Measurements from ENCODE around the gene CDC20. TPM values are rescaled to one million over a fixed set of nuclear protein-coding genes. Genes with fewer than 3 reads are reported as not detected.

The CDC20 gene
- polyA plus RNA-seq, 1 of the 3 experiments (the other 2 are of a cell fraction), result 82.7 TPM

- H2AFZ ChIP-seq (ENCODE audit: low read depth), result no peak overlapping the region
- no peaks in the 10 kb centered on the region for H3K9me3 ChIP-seq
- no peaks in the 10 kb centered on the region for H3K27me3 ChIP-seq (ENCODE audit: insufficient read depth)
- no peak overlapping the region for H3K27ac ChIP-seq (ENCODE audit: low read depth in 2 of 2, low read length in 1 of 2)
- TF ChIP-seq RAD21 (IDR thresholded peaks at IDR 0.05; ENCODE audit: low read length), result no peak
- no peak for TF ChIP-seq POLR2AphosphoS5 (IDR thresholded peaks at IDR 0.05; ENCODE audit: low read depth, low read length)
- TF ChIP-seq FOXJ3 (CRISPR knock-in tag; IDR thresholded peaks at IDR 0.05), result no peak
- no peak for TF ChIP-seq TEAD4 (IDR thresholded peaks at IDR 0.05; ENCODE audit: borderline replicate concordance, insufficient read depth)
- no peak for TF ChIP-seq TAF1 (IDR thresholded peaks at IDR 0.05; ENCODE audit: borderline replicate concordance, low read depth, low read length)
- TF ChIP-seq ZBTB33 (IDR thresholded peaks at IDR 0.05; ENCODE audit: borderline replicate concordance, low read depth), result no peak
- TF ChIP-seq IRF3 (IDR thresholded peaks at IDR 0.05; ENCODE audit: low read depth, low read length), result no peak
- no peak for TF ChIP-seq NFIC (IDR thresholded peaks at IDR 0.05; ENCODE audit: borderline replicate concordance)
- no peak for TF ChIP-seq CTCF (IDR thresholded peaks at IDR 0.05)
- TF ChIP-seq SMC3 (IDR thresholded peaks at IDR 0.05; ENCODE audit: low read depth, low read length), result no peak
- ChIA-PET POLR2A (no interaction called here), CTCF (no interaction called here)
- WGBS (ENCODE audit: low lambda C conversion rate), result 97% methylated on average over 2 of the region's 2 CpGs
- no peaks in the 10 kb centered on the region for H3K9me2 ChIP-seq
- H3K79me2 ChIP-seq (ENCODE audit: insufficient read depth), result peaks cover 88% of the 10 kb centered on the region
- no peak for DNase-seq
- peaks cover 40 to 42% of the 10 kb centered on the region in 2 experiments for H3K36me3 ChIP-seq (replicated peaks in 1 of 2; ENCODE audit: control insufficient read depth in 1 of 2, insufficient read depth in 2 of 2, low read length in 1 of 2)
- H3K9ac ChIP-seq, result peak overlapping the region; percentile 75; the same call in 1 of the 2 replicates
- H3K4me2 ChIP-seq, result peak overlapping the region; percentile 81
- no peaks in the 10 kb centered on the region for H4K20me1 ChIP-seq (ENCODE audit: insufficient read depth)
- peaks cover 33% of the 10 kb centered on the region for H3F3A ChIP-seq (replicated peaks; ENCODE audit: insufficient read depth)
- H3K4me3 ChIP-seq (ENCODE audit: low read depth in 2 of 2, low read length in 1 of 2), result 0 out of 4 replicates have a peak overlapping the region, but pooled peaks of 1 of the 2 experiments have one; percentile 73
- H3K4me1 ChIP-seq (ENCODE audit: control insufficient read depth in 1 of 2, insufficient read depth in 2 of 2, low read depth in 1 of 2, low read length in 1 of 2), result peaks cover 15 to 19% of the 10 kb centered on the region in 2 experiments; a peak in 3 of 4 replicates
These were observed 6.9 kb downstream of the CDC20 start for GRCh38 chr1:43365678-43366077.

- peak overlapping the region; percentile 81 for H3K4me2 ChIP-seq
- TF ChIP-seq NRF1 (IDR thresholded peaks at IDR 0.05; ENCODE audit: low read depth, low read length) (no peak), FOXJ3 (CRISPR knock-in tag; IDR thresholded peaks at IDR 0.05) (no peak), PBX3 (IDR thresholded peaks at IDR 0.05) (no peak), MEF2A (IDR thresholded peaks at IDR 0.05; ENCODE audit: borderline replicate concordance, low read depth) (no peak), RXRA (IDR thresholded peaks at IDR 0.05; ENCODE audit: borderline replicate concordance, low read depth) (no peak), ELF1 (IDR thresholded peaks at IDR 0.05) (no peak), SIN3A (IDR thresholded peaks at IDR 0.05; ENCODE audit: borderline replicate concordance, low read depth, low read length) (no peak), RAD21 (IDR thresholded peaks at IDR 0.05; ENCODE audit: low read length) (no peak), POLR2AphosphoS5 (IDR thresholded peaks at IDR 0.05; ENCODE audit: low read depth, low read length) (no peak), SMC3 (IDR thresholded peaks at IDR 0.05; ENCODE audit: low read depth, low read length) (no peak), JUND (IDR thresholded peaks at IDR 0.05) (no peak), ZBTB33 (IDR thresholded peaks at IDR 0.05; ENCODE audit: borderline replicate concordance, low read depth) (no peak), TAF1 (IDR thresholded peaks at IDR 0.05; ENCODE audit: borderline replicate concordance, low read depth, low read length) (no peak)
- ChIA-PET POLR2A (no interaction called here), CTCF (no interaction called here)
- 90% methylated on average over 9 of the region's 11 CpGs for WGBS (ENCODE audit: low lambda C conversion rate)
- H3K9ac ChIP-seq, result peak overlapping the region; percentile 75
- peaks cover 85% of the 10 kb centered on the region for H3K79me2 ChIP-seq (ENCODE audit: insufficient read depth)
- no peaks in the 10 kb centered on the region for H3K27me3 ChIP-seq (ENCODE audit: insufficient read depth)
- no peaks in the 10 kb centered on the region for H4K20me1 ChIP-seq (ENCODE audit: insufficient read depth)
- H3K4me3 ChIP-seq (ENCODE audit: low read depth in 2 of 2, low read length in 1 of 2), result peak overlapping the region in 1 of 2 experiments; percentile 73; a peak in 3 of 4 replicates
- H3K9me2 ChIP-seq, result no peaks in the 10 kb centered on the region
- H2AFZ ChIP-seq (ENCODE audit: low read depth), result no peak overlapping the region
- DNase-seq, result no peak
- no peaks in the 10 kb centered on the region for H3K9me3 ChIP-seq
- H3F3A ChIP-seq (replicated peaks; ENCODE audit: insufficient read depth), result peaks cover 38% of the 10 kb centered on the region
- H3K4me1 ChIP-seq (ENCODE audit: control insufficient read depth in 1 of 2, insufficient read depth in 2 of 2, low read depth in 1 of 2, low read length in 1 of 2), result peaks cover 14 to 15% of the 10 kb centered on the region in 2 experiments; a peak in 3 of 4 replicates
- no peak overlapping the region for H3K27ac ChIP-seq (ENCODE audit: low read depth in 2 of 2, low read length in 1 of 2)
- H3K36me3 ChIP-seq (replicated peaks in 1 of 2; ENCODE audit: control insufficient read depth in 1 of 2, insufficient read depth in 2 of 2, low read length in 1 of 2), result peaks cover 38 to 41% of the 10 kb centered on the region in 2 experiments
These were observed 7.4 kb downstream of the CDC20 start for GRCh38 chr1:43366179-43366578.
